ENCODE measurements around the gene TMEM202.
A peak's percentile ranks its signal among the peaks of the same experiment; 100 is the strongest.
"Not testable (repeated sequence)": the region's sequence is repeated elsewhere in the genome, so short reads cannot be mapped to it uniquely, and the experiment has no call there.

Gene TMEM202, protein sequence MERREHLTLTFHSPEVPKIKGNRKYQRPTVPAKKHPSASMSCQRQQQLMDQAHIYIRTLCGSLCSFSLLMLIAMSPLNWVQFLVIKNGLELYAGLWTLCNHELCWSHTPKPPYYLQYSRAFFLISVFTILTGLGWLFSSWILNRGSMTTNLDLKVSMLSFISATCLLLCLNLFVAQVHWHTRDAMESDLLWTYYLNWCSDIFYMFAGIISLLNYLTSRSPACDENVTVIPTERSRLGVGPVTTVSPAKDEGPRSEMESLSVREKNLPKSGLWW

DNA sequence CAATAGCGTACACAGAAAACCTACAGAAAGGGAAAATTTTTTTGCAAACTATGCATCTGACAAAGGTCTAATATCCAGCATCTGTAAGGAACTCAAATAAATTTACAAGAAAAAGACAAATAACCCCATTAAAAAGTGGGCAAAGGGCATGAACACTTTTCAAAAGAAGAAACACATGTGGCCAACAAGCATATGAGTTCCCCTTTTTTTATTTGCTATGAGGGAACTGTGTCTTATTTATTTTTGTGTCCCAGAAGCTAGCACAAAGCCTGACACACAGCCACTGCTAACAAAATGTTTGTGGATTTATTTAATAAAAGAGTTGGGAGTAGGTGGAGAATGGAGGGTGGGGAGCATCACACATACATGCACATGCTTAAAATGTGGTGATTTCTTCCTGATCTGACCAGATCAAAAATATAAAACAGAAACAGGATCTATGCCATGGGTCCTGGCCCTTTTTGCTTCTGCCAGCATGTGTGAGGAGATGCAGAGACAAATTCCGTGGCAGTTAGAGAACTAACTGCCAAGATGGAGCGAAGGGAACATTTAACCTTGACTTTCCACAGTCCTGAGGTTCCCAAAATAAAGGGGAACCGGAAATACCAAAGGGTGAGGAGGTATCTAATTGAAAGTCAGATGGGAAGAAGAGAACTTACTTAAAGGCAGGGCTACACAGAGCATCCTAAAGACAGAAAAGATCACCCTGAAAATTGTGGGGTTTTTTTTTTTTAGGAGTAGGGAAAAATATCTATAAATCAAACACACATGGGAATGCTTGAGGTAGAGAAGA lies at the start of gene TMEM202:
TSS of gene TMEM202 (plus strand) at position 510 of the 793 bp plus-strand sequence. CDS start at position 532, 22 bp downstream.
- DNase-seq (ENCODE audit: low read depth): no peak

DNA sequence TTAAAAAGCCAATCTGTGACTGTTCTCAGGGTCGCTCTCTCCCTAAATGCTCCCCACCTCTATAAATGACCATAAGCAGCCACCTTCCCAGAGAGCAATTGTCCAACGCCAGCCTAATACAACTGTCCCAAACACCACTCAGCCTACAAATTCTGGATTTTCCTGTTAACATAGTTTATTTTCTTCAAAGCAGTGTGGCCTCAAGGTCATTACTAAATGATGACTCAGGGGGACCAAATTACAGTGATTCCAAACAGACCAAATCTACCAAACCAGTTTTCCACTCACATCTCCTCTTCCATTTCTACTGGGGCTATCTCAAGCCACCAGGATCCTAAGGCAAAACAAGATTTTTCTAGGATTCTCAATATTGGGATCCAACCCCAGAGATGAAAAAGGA lies 44.8 kb upstream of the TMEM202 start:
- no peak for DNase-seq (ENCODE audit: low read depth)

DNA sequence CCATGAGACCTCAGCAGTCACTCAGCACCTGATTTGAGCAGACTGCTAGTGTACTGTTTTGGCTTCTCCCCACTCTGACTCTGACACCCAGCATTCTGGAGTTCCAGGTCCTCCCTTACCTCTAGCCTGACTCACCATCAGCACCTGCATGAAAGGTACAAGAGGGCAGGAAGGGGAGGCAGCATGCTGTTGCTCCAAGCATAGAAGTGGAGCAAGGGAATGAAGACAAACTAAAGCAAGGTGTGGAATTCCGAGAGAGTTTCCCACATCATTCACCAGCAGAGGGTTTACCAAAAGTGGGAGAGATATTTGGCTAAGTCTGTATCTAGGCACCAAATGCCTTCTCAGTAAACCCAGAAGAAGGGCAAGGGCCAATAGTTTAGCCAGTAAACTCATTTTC lies 43.6 kb upstream of the TMEM202 start:
- DNase-seq (ENCODE audit: low read depth): no peak

GRCh38 chr15:72358121-72358520 lies 40.0 kb upstream of the TMEM202 start:
- DNase-seq (ENCODE audit: low read depth): no peak

GRCh38 chr15:72358650-72359171 lies 39.4 kb upstream of the TMEM202 start:
- DNase-seq (ENCODE audit: low read depth): no peak

GRCh38 chr15:72361176-72361575 lies 36.9 kb upstream of the TMEM202 start:
- no peak for DNase-seq (ENCODE audit: low read depth)

DNA sequence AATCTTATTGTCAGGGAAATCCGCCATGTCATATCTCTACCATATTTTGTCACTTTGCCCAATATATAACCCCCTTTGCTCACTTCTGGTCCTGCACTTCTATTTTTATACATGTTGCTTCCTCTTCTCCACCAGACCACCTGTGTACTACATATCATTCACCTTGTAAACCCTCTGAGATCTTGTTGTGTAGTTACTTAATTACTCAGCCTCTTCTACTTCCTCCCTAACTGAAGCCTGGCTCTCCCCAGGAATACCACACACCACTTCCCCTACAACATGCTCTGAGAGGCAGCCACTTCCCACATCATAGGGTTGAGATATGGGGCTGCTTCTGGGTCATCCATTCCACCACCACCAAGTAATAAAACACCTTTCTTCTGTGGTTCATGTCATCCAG lies 32.3 kb upstream of the TMEM202 start:
- no peak for DNase-seq (ENCODE audit: low read depth)

GRCh38 chr15:72368325-72368724 lies 29.8 kb upstream of the TMEM202 start:
- no peak for DNase-seq (ENCODE audit: low read depth)

DNA sequence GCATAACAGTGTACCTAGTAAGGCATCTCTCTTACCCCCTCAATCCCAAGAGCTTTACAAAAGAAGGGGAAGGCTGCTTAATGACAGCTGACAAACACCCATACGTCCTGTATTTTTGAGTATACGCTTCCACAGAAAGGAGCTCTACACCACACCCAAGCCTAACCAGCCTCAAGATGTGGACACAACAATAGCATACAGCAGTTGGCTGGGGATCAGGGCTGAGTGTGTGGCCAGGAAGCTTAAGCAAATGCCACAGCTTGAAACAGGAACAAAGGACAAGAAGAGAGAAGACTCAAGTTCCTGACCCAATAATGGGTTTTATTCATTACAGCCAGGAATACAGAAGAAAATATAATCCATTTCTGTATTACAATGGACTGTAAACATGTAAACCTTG lies 29.2 kb upstream of the TMEM202 start:
- DNase-seq (ENCODE audit: low read depth): no peak

- no peak for DNase-seq (ENCODE audit: low read depth)
Measured at GRCh38 chr15:72369964-72370363, 28.1 kb upstream of the TMEM202 start.

- DNase-seq (ENCODE audit: low read depth): no peak
Measured at GRCh38 chr15:72372361-72372760, 25.7 kb upstream of the TMEM202 start.

GRCh38 chr15:72375501-72375845 lies 22.6 kb upstream of the TMEM202 start:
- no peak for DNase-seq (ENCODE audit: low read depth)

GRCh38 chr15:72375846-72376581 lies 22.1 kb upstream of the TMEM202 start, which contains the start of gene HEXA:
Gene HEXA, minus strand, starts transcription at chr15:72376014. Its CDS starts 42 bp downstream, at chr15:72375972.
- DNase-seq (ENCODE audit: low read depth): peak; percentile 90

DNA sequence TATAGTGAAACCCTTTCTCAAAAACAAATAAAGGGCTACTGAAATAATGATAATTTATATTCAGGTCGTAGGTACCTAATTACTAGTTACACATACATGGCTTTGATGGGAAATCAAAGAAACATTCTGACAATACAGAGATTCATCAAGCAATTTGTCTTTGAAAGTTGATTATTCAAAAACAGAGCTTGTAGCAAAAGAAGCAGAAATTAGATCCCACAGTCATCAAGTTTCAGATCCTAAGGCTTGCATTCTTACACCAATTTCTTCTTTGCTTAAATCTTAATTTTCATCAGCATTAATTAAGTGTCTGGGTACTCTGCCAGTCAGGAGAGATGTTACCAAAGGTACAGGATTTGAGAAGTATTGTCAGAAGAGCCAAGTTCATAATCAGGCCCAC lies 20.8 kb upstream of the TMEM202 start:
- DNase-seq (ENCODE audit: low read depth): no peak

- not testable (repeated sequence) for DNase-seq (ENCODE audit: low read depth)
Measured at GRCh38 chr15:72379106-72379505, 19.0 kb upstream of the TMEM202 start.

DNA sequence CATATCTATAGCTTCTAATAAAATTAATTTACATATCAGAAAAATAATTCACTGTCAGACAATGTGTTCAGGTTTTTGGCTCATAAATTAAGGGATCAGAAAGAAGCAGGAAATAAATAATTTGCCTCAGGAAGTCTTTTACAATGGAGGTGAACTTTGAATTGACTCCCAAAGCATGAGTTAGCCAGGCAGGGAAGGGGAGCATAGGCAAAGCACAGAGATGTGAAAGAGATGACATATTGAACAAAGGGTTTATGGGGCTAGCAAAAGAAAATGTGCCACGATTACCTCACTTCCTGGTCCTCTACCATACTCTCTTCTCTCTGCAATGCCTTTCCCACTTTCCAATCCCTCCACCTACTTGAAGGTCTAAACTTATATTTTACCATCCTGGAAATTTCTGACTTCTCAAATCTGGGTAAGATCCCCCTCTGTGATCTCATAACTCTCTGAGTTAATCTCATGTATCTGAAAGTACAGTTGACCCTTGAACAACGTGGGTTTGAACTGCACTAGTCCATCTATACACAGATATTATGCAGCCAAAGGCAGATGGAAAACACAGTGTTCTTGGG lies 18.2 kb upstream of the TMEM202 start:
- DNase-seq (ENCODE audit: low read depth): no peak

GRCh38 chr15:72380743-72381142 lies 17.4 kb upstream of the TMEM202 start:
- no peak for DNase-seq (ENCODE audit: low read depth)

DNA sequence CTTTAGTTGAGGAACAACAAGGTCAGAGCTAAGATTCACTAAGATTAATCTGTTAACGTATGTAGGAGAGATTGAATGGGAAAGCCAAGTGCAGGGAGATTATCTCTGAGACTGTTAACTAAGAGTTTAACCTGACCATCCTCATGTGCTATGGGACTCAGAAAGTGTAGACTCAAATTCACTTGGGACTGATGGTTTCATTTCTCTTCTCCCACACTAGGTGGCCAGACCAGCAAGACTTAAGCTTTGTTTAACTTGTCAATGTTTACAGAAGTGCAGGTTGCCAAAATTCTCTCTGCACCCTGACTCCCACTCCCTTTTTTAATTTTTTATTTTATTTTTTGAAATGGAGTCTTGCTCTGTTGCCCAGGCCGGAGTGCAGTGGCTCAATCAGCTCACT lies 16.0 kb upstream of the TMEM202 start:
- no peak for DNase-seq (ENCODE audit: low read depth)

- no peak for DNase-seq (ENCODE audit: low read depth)
Measured at GRCh38 chr15:72387741-72388140, 10.4 kb upstream of the TMEM202 start.

DNA sequence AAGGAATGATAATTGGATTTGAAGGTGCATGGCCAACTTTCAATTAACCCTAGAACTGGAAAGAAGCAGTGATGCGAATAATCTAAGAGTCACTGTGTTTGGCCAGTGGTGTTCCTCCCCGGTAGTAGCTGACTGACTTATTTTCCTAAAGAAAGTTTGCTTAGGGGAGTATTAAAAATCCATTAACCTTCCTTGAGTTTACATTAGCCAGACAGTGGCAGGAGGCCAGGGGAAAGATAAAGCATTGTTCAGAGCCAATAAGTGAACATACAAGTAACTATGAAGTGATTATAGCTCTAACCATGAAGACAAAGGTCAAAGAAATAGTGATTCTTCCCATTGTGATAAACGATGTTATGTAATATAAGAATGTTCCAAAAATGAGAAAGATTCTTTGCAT lies 8.9 kb upstream of the TMEM202 start:
- no peak for DNase-seq (ENCODE audit: low read depth)

DNA sequence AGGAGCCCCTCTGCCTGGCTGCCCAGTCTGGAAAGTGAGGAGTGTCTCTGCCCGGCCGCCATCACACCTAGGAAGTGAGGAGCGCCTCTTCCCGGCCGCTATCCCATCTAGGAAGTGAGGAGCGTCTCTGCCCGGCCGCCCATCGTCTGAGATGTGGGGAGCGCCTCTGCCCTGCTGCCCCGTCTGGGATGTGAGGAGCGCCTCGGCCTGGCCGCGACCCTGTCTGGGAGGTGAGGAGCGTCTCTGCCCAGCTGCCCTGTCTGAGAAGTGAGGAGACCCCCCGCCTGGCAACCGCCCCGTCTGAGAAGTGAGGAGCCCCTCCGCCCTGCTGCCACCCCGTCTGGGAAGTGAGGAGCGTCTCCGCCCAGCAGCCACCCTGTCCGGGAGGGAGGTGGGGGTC lies 1.8 kb upstream of the TMEM202 start:
- not testable (repeated sequence) for DNase-seq (ENCODE audit: low read depth)

- no peak for DNase-seq (ENCODE audit: low read depth)
Measured at GRCh38 chr15:72398648-72399047, 543 bp downstream of the TMEM202 start.

All from activated T-helper 1 cell treated with Interleukin-2 at 50 U/mL for 16 hours (primary cell).